Embryonic facial prominence (tissue), 1 donor: ENCODE results near the gene PSG5.
"Not testable (repeated sequence)": the region's sequence is repeated elsewhere in the genome, so short reads cannot be mapped to it uniquely, and the experiment has no call there.

Experiments used
- DNase-seq: peaks from one replicate; pipeline ENCODE4 v3.0.0-alpha.2; 2016; ENCODE audit errors: extremely low spot score

Gene PSG5

DNA sequence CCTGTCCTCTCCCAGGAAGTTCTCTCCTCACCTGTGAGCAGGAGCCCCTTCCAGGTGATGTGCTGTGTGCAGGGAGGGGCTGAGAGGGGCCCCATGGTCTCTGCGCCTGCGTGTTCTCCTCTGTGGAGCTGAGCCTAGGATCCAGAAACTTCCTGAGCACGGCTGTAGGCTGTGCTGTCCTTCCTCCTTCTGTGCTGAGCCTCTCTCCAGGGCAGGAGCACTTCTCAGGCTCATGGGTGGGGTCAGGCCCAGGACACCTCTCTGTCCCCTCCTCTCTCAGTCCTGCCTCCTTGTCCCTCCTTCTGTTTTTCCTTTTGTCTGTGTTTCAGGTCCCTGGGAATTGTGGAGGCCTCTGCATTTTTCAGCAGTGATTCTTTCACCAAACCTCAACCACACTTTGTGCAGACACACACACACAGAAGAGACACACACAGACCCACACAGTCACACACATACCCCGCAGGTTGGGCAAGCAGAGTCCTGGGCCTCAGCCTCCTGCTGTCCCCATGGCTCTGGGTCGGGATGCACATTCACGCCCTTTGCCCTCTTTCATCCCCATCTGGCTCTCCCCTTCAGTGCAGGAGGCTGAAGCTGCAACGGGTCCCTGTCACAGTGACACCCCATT, at the start of gene PSG5:
Gene PSG5, minus strand, starts transcription at position 226 of the 625 bp plus-strand sequence. Its CDS starts 131 bp downstream, at position 95.
- not testable (repeated sequence) for DNase-seq

DNA sequence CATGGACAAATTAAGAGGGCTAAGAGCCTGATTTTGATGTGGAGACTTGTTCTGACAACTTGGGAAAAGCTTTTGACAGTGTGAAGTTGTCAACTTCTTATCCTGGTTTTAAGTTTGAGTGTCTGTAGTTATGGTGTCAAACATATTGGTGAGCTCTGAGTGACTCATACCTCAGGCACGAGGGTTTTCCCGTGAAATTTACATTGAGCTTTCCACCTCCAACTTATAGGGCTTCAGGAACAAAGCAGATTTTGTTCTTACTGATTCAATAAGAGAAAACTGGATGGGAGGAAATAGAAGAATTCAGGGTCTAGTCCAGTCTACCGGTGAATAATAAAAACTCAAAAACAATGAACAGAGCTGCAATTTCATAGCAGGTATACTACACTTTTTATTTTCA, 49.4 kb upstream of the PSG5 start:
- DNase-seq = not testable (repeated sequence)

DNA sequence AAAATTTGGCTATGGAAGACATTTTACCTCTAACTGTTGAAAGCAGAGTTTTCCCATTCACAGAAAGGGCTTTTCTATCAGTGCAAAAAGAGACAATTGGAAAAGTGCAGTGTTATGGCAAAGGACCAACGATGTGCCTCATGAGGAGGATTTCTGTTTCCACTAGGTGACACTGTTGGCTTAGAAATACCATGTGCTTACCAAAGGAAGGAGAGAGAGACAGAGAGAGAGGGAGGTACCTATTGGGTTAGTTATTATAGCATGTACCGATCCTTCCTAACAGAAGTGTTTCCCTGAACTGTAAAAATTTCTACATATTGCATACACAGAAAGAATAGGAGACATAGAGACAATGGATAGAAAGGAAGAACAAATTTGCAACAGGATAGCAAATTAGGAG, 43.0 kb upstream of the PSG5 start:
- no peak for DNase-seq

DNA sequence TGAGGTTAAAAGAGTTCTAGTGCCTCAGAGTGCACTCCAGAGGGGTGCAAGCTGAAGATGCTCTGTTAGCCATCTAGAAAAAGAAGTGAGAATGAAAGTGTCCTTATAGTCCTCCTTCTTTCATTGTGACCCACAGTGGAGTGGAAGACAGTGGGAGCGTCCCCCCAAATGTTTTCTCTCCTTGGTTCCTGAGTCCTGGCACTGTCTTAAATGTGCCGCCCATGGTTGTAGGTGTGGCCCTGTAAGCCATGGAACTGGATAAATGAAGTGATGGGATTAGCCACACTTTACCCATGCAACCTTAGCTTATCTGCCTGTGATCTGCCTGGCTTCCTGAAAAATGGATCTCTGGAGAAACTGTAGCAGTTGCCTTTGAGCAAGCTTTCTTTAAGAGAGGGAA, 42.4 kb upstream of the PSG5 start:
- not testable (repeated sequence) for DNase-seq

DNA sequence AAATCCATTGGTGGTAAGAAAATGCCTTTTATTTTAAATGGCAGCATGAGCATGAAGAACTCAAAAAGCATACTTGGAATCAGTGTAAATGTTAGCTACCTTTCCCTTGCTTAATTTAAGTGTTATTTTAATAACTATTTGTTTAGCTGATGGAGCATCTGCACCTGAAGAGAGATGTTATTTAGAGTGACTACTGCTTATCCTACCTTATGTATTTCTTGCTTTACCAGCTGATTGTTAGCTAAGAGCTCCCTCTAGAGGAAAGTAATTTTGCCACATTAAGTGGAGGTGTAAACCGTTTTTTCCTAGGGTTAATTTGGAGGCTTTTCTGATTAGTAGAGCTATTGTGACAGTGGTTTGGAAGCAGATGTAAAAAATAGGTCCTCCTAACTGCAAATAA, 40.6 kb upstream of the PSG5 start:
- not testable (repeated sequence) for DNase-seq

DNA sequence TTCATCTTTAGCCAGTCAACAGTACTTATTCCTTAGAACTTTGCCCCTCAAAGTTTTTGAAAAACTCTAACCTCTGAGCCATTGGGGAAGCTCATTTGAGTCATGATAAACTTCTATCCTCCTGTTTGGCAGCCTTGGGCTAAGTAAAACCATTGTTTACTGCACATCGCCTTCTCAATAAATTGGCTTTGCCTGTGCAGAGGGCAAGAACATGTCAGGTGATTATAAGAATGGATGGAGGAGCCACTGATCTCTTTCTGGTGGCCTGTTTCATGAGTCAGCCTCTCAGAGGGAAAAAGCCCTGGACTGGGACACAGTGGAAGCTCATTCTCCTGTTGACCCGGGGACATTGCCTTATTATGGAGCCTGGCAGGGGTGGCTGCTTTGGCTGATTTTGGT, 38.5 kb upstream of the PSG5 start:
- DNase-seq = no peak

DNA sequence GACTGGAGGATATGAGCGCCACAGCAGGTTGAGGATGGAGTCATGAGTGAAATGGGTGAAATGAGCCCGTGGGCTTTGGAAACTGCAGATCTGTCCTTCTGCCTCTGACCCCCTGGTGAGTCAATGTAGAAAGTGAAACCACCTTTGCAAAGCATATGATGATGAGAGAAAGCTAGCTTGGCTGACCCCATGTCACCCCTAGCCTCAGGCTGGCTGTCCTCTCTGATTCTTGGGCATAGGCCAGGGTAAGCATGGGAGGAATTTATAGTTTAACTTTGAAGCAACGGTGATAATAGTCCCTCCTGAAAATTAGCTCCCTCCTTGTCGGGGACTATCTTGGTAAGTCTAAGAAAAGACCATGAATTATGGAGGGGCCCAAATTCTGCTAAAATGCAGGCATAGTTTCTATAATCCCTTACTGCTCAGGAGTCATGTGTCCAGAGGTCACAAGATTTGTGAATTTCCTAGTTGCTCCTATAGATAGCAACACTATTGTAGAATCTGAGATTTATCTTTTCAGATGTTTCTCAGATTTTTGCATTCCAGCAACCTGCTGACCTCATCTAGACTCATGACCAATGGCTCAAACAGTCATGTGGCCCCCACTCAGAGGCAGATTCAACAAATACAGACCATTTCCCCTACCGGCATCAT, 38.0 kb upstream of the PSG5 start:
- not testable (repeated sequence) for DNase-seq

DNA sequence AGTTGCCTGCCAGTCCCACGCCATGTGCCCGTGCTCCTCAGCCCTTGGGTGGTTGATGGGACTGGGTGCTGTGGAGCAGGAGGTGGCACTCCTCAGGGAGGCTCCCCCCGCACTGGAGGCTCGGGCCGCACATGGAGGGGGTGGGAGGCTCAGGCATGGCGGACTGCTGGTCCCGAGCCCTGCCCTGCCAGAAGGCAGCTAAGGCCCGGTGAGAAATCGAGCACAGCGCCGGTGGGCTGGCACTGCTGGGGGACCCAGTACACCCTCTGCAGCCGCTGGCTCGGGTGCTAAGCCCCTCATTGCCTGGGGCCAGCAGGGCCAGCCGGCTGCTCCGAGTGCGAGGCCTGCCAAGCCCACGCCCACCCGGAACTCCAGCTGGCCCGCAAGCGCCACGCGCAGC, 35.6 kb upstream of the PSG5 start:
- not testable (repeated sequence) for DNase-seq

DNA sequence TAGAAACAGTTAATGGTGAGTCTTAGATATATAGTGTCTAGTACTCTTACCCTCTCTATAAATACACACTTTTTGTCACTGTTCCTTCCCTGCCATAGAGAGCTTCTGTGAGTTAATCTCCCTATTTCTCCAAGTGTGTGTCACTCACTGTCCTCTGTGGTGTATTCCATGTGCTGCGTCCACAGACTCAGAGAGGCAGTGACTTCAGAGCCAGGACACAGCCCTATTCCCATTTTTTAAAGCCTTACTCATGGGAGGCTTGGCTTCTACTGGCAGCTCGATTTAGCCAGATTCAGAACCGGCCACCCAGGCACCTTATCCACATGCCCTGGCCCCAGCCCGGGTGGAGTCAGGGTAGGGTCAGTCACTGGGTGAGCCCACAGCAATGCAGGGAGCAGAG, 32.8 kb upstream of the PSG5 start:
- not testable (repeated sequence) for DNase-seq

DNA sequence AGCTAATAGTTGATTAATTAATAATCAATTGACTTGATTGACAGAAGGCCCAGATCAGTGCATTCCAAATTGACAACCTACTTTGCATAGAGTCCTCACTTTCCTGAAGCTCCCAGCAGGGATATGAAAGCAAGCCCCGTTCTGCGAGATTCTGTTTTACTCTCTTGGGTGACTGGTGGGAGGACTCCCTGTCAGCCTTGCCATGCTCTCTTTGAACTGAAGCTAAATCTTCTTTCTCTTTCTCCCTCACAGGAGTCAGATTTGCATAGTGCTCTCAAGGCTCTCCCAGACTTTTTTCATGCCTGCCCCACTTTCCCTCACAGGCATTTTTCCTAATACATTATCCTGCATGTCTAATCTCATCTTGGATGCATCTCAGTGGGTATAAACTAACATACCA, 29.5 kb upstream of the PSG5 start:
- not testable (repeated sequence) for DNase-seq

DNA sequence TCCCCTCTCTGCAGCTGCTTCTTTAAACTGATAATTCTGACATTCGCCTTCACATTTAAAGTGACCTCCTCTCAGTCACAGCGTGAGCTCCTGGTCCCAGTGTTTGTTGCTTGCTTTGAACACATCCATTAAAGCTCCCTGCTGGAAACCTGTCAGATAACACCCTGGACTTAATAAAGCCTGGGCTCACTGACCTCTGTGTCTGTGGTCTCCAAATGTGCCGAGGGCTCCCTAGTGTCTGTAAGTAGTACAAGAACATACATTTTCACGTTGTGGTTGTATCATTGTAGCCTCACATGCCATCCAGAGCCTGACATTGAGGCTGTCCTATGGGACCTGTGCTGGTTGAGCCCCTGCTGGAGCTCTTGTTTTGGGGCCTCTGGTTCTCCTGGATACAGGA, 21.7 kb upstream of the PSG5 start:
- no peak for DNase-seq

DNA sequence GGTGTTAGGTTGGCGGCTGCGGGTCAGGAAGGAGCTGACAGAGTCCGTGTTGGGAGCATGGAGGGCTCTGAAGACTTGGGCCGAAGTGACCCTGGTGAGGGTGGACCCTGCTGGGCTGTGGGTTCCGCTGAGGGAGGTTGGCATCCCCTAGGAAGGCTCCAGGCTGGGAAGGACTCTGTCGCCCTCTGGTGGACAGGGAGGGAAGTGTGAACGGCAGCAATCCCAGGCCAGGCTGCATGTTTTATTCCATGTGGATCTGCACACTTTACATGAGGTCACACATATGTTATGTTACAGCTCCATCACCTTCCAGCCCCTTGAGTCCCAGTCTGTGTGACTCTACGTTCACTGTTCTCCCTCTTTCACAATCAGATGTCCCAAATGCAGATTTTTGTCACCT, 20.8 kb upstream of the PSG5 start:
- DNase-seq = not testable (repeated sequence)

DNA sequence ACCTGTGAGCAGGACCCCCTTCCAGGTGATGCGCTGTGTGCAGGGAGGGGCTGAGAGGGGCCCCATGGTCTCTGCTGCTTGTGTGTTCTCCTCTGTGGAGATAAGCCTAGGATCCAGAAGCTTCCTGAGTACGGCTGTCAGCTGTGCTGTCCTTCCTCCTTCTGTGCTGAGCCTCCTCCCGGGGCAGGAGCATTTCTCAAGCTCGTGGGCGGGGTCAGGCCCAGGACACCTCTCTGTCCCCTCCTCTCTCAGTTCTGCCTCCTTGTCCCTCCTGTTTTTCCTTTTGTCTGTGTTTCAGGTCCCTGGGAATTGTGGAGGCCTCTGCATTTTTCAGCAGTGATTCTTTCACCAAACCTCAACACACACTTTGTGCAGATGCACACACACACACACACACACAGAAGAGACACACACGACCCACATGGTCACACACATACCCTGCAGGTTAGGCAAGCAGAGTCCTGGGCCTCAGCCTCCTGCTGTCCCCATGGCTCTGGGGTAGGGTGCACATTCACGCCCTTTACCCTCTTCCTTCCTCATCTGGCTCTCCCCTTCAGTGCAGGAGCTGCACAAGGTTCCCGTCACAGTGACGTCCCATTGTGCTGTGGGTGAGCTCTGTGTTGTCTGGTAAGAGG, 19.3 kb upstream of the PSG5 start, which contains the start of gene PSG4:
Gene PSG4, minus strand, starts transcription at position 168 of the 635 bp plus-strand sequence. Its CDS starts 102 bp downstream, at position 66.
- not testable (repeated sequence) for DNase-seq

DNA sequence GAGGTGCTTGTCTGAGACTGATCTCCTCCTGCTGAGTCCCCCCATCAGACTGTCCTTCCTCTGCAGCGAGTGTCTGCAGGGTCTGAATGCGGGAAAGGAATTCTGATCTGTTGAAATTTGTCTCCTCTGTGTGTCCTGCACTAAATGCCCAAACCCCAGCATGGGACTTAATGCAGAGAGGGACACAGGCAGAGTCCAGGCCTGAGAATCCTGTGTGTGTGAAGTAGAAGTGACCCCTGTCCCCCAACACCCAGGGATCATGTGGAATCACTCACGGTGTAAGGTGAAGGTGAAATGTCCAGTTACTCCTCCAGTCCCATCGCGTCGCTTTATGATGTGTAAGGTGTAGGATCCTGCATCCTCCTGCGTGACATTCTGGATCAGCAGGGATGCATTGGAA, 17.3 kb upstream of the PSG5 start:
- not testable (repeated sequence) for DNase-seq

DNA sequence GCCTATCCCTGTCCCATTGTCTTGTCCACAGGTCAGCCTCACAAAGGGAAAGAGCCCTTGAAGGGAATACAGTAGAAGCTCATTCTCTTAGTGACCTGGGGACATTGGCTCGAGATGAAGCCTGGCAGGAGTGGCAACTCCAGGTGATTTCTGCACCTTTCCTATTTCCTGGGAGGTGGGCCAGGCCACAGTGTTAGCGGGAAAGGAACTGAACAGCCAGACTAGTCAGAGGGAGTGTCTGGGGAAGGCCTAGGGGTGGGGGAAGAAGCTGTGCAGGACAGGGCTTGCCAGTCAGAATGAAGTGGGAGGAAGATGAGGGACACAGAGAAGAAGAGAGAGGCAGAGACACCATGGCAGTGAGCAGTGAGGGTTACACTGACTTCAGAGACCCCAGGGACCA, 15.6 kb upstream of the PSG5 start:
- DNase-seq = not testable (repeated sequence)

DNA sequence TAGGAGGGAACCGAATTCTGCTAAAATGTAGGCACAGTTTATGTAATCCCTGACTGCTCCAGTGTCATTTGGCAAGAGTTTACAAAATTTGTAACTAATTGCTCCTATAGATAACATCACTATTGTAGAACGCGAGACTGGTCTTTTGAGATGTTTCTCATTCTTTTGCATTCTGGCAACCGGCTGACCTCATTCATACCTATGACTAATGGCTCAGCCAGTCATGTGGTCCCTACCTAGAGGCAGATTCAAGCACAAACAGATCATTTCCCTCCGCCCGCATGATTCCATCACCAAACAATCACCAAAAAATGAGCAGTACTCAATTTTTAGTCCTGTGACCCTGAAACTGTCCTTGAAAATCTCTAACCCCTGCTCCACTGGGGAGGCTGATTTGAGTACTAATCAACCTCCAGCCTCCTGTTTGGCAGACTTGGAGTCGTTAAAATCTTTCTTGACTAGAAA, 15.0 kb upstream of the PSG5 start:
- DNase-seq = not testable (repeated sequence)

DNA sequence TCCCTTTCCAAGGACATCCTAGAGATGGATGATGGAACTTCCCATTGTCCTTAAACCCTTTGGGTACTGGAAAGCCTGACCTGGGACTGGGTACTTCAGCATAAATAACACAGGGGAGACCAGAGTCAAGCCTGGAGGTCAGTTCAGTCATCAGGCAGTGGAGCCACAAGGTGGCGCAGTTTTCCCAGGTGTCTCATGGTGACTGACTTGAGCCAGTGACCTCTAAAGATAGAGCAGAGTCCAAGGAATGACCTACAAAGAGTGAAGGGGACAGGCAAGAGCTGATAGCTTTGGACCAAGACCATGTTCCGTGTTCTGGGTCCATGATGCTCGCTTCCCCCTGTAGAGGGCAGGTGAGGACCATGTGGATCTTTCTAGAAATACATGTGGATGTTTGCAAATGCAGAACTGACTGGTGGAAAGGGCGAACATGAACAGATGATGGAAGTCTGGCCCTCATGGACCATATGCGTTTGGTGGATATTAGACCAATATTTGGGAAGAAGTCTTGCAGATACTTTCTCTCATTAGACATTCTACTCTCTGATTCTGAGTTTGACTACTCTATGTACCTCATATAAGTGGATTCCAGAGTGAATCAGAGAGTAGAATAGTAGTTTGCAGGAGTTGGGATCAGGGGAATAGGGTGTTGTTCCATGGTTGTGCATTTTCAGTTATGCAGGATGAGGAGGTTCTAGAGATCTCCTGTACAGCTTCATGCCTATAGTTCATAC, 12.5 kb upstream of the PSG5 start:
- not testable (repeated sequence) for DNase-seq

DNA sequence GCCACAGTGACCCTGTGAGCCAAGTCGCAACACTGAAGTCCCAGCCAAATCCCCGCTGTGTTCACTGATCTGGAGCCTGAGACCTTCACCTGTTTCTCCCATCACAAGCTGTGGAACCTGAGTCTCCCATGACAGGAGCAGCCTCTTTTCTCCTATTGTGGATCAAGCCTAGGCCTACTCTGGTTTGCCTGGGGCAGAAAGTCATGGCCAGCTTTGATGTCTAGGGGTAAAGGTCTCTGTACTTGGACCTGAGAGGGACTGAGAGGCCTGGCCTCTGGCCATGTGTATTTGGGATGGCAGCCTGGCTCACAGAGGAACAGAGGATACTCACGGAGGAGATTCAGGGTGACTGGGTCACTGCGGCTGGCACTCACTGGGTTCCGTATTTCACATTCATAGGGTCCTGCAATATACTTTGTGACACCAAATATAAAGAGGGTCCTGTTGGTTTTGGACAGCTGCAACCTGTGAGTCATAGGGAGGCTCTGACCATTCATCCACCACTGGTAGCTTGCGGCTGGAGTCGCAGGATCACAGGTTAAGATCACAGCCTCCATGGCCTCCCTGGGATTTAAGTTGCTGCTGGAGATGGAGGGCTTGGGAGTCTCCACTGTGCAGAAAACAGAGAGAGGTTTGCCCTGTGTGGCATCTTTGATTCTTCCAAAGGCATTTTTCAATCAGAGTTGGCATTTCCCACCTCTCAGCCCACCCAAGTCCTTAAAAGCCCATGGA, 11.5 kb upstream of the PSG5 start:
- DNase-seq = not testable (repeated sequence)

DNA sequence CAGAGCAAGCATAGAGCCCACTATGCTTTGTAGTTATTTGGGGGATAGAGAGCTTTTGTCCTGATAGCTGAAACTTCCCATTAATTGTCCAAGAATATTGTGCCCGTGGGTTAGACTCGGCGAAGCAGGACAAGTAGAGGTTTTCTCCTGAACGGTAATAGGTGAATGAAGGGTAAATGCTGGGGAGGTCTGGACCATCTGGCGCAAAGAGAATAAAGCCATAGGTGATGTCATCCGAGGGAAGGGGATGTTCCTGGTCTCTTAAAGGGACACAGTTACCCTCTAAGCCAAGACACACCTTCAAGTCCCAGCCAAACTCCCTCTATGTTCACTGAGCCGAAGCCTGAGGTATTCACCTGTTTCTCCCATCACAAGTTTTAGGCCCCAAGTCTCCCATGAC, 8.1 kb upstream of the PSG5 start:
- DNase-seq = not testable (repeated sequence)

DNA sequence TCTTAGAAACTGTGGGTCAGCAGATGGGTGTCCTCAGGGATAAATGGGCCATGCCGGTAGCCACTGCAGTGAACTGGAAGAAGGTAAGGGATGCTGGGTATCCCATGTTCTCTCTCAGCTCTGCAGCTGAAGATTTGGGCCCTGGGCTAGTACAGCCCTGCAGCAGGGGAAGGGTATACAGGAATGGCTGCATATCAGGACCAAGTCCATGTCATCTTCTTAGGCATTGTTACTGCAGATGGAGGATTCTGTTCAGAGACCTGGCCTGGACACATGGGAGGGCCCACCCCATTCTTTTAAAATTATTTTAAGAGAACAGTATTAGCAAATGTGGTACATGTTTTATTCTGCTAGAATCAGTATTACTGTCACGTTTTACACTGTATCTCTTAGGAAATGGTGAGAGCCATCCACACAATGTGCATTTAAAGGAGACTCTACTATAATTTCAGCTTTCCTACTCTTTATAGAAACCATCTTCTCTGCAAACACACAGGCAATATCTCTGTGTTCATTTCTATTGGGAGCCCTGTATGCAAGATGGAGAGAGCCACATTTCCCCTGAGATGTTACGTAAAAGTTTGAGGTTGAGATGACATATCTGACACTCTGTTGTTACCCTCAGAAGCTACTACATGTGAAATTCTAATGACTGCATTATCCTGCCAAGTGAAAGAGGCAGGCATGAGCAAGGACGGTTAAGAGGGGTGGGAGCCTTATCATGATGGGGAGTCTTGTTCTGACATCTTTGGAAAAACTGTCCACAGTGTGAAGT, 6.2 kb upstream of the PSG5 start:
- not testable (repeated sequence) for DNase-seq

DNA sequence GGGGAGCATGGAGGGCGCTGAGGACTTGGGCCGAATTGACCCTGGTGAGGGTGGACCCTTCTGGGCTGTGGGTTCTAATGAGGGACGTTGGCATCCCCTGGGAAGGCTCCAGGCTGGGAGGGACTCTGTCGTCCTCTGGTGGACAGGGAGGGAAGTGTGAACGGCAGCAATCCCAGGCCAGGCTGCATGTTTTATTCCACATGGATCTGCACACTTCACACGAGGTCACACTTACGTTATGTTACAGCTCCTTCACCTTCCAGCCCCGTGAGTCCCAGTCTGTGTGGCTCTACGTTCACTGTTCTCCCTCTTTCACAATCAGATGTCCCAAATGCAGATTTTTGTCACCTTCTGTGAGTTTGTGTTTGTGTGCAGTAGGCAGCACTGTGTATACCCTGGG, 1.8 kb upstream of the PSG5 start:
- not testable (repeated sequence) for DNase-seq
